NCI-H187 treated with DMSO at 0.1 percent for 48 hours (cell line): ENCODE measurements around the gene FOSL2.

Experiments used
- DNase-seq: peaks from one replicate; lab custom pipeline; 2025; lab: John Stamatoyannopoulos, UW

Gene FOSL2

DNA sequence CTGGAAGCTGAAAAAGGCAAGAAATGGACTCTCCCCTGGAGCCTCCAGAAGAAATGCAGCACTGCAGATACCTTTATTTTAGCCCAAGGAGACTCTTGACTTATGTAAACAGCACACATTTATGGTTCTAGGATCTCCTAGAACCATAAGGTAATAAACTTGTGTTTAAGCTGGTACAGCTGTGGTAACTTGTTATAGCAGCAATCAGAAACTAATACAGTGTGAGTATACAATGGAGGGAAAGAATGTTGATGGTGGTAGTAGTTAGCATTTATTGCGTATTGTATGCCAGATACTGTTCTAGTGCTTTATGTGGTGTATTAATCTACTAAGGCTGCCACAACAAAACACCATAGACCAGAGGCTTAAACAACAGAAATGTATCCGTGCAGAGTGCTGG is 40.6 kb downstream of the FOSL2 start:
- no peak for DNase-seq

DNA sequence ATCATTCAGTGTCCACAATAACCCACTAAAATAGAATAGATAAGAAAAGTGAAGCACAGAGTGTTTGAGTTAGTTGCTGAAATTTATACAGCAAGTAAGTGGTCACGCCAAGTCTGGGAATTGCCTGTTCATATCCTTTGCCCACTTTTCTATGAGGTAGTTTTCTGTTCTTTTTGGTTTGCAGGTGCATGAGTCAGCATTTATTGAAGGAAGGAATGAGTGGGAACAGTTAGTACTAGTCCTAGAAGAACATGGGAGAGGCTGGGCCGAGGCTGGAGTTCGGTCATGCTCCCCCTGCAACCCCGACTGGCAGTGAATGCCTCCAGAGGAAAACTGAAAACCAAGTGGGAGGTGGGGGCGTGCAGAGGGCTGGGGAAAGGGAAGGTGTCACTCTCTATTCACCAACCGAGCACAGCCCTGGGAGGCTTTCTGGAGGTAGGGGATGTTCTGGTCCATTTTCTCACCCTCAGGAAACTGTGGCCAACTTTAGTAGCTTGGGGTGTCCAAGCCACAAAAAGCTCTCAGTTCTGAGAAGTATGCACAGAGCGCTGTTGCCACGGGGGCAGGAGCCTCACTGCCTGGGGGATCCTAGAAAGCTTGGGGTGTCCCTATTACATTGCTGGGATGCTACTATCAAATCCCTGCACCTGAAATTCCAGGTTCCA is 41.4 kb downstream of the FOSL2 start:
- no peak for DNase-seq

DNA sequence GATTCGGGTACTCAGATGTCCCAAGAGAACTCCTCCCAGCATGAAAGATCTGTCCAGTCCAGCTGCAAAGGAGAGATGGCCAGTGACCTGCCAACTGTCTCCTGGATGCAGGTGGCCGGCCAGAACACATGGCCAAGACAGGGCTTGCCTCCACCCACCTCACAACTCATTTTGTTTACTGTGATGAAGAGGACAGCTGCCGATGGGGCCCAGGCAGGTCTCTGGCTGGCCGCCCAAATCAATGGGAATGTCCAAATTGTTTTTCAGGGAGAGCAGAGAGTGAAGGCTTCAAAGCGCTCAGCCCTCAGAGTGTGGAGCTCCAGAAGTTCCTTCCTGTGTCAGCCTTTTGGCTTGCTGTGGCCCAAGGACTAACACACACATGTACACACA is 41.9 kb downstream of the FOSL2 start:
- DNase-seq: no peak

- DNase-seq: no peak
These were observed 42.6 kb downstream of the FOSL2 start for GRCh38 chr2:28435241-28435640.

DNA sequence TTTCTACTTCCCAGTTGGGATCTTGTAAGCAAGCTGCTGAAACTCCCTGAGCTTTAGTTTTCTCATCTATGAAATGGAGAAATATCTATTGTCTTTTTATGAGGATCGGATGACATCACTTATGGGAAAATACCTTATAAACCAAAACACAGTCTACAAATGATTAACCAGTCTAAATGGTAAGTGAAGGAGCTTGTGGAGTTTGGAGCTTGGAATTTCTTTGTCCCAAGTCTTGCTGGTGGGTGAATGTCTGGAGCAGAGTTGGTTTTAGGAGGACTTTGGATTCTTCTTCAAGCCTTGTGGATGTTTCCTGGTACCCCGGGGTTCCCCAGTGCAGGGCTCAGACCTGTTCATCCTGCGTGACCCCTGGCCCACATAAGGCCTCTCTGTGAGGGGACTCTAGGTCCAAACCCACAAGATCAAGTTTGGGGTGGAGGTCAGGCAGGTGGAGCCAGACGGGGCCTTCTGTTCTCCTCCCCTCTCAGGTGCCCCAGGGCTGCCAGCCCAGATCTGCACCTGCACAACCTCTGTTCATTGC is 43.2 kb downstream of the FOSL2 start:
- no peak for DNase-seq

DNA sequence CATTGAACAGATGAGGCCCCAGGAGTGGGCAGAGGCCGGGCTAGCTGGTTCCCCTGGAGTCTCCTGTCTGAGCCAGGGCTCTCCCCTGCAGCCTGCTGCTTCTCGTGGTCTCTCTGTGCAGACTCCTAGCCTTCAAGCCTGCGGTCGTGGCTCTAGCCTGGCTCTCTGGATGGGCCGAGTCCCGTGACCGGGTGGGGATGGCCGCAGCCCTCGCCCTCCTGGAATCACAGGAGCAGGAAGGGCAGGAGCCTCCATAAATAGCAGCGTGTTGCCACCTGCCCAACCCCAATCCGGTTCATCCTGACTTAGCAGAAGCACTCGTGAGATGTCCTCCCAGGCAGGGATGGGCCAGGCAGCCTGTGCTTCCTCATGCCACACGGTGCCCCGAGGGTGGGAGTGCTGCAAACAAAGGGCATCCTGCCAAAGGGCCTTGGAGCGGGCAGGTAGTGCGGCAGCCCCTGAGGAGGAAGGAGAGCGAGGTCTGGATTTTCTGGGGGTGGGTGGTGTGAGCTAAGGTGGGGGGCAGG is 43.9 kb downstream of the FOSL2 start:
- DNase-seq: no peak

GRCh38 chr2:28437149-28437835 is 44.6 kb downstream of the FOSL2 start:
- DNase-seq: no peak

DNA sequence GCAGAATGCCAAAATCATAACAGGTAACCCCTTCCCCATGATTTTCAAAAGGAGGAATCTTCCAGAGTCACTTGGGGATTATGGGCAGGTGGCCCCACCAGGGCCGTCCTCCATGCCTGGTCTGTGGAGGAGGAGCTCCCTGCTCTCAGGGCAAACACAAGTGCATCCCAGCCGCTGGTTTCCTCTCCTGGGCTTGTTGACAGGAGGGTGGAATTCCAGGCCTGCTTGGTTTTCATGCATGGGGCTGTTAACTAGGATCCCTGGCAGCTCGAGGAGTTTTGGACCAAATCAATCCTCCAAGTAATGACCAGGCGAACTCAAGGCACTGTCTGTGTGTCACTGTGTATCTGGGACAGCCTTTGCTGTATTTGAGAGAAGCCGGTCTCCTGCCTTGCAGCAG is 45.3 kb downstream of the FOSL2 start:
- no peak for DNase-seq

- no peak for DNase-seq
These were observed 45.9 kb downstream of the FOSL2 start for GRCh38 chr2:28438532-28439063.

- no peak for DNase-seq
These were observed 46.5 kb downstream of the FOSL2 start for GRCh38 chr2:28439127-28439526.

GRCh38 chr2:28439763-28440162 is 47.1 kb downstream of the FOSL2 start:
- no peak for DNase-seq

GRCh38 chr2:28442328-28442727 is 49.7 kb downstream of the FOSL2 start:
- DNase-seq: no peak

GRCh38 chr2:28444956-28445355 is 52.3 kb downstream of the FOSL2 start:
- no peak for DNase-seq

GRCh38 chr2:28445448-28446258 is 53.0 kb downstream of the FOSL2 start:
- DNase-seq: no peak

DNA sequence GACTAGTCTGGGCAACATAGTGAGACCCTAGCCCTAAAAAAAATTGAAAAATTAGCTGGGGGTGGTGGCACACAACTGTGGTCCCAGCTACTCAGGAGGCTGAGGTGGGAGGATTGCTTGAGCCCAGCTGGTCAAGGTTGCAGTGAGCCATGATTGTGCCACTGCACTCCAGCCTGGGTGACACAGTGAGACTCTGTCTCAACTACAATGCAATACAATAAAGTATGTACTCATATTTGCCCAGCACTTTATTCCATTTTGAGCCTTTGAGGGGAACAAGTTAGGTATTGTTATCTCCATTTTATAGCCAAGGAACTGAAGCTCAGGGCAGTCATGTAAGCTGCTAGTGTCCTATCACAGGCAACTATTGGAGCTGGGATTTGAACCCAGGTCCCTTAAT is 53.9 kb downstream of the FOSL2 start:
- no peak for DNase-seq

- no peak for DNase-seq
These were observed 54.4 kb downstream of the FOSL2 start for GRCh38 chr2:28447086-28447485.

- no peak for DNase-seq
These were observed 55.5 kb downstream of the FOSL2 start for GRCh38 chr2:28447943-28448792.

DNA sequence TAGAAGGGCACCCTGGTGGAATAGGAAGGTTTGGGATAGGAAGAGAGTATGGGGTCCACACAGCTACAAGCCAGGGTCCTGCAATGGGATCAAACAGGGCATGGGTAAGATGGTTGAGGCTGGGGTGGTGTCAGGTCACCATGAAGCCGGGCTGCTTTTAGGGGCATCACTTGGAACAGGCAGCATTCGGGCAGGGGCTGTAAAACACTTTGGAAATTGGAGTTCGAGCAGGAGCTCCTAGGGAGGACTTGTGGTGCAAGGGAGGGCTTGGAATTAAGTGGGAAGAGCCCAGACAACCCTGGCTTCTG is 56.1 kb downstream of the FOSL2 start:
- DNase-seq: no peak

- DNase-seq: no peak
These were observed 56.4 kb downstream of the FOSL2 start for GRCh38 chr2:28449126-28449487.

DNA sequence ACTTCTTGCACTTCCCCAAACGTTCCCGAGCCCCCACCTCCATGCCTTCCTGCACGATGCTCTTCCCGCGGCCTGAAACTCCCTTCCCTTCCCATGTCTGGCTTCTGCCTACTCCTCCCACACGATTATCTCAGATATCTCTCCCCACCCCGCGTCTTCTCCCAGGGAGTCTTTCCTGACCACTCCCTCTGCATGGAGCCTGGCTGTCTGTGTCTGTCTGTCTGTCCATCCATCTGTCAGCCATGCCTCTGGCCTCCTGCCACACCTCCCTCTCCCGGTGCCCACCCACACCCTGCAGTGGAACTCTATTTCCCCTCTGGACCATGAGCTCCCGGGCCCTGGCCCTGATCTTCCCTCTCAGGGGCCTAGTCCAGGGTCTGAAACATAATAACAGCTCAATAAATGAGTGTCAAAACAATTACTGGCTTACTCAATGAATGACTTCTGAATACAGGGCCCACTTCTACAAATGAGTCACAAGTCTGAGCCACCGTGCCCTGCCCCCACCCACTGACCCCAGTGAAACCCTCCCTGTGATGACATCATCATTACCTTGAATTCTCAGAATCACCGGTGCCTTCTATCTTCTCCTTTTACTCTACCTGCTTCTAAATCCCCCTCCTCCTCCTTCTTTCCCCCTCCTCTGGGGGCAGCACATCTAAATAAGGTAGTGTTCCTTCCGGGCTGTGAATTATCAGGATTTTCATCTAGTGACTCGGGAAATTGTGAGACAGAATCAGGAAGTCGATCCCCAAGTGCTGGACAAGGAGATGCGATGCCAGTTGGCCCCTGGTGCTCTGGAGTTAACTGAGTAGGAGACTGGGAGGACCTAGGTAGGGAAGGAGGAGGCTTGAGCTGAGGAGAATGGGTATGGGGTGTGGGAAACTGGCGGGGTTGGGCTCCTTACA is 57.1 kb downstream of the FOSL2 start:
- no peak for DNase-seq
